Measurements from ENCODE around the gene C1QC. TPM values are rescaled to one million over a fixed set of nuclear protein-coding genes. Genes with fewer than 3 reads are reported as not detected.

Gene C1QC
- total and polyA plus RNA-seq, 4 donors: 41.3 to 554 (median 230) TPM

DNA sequence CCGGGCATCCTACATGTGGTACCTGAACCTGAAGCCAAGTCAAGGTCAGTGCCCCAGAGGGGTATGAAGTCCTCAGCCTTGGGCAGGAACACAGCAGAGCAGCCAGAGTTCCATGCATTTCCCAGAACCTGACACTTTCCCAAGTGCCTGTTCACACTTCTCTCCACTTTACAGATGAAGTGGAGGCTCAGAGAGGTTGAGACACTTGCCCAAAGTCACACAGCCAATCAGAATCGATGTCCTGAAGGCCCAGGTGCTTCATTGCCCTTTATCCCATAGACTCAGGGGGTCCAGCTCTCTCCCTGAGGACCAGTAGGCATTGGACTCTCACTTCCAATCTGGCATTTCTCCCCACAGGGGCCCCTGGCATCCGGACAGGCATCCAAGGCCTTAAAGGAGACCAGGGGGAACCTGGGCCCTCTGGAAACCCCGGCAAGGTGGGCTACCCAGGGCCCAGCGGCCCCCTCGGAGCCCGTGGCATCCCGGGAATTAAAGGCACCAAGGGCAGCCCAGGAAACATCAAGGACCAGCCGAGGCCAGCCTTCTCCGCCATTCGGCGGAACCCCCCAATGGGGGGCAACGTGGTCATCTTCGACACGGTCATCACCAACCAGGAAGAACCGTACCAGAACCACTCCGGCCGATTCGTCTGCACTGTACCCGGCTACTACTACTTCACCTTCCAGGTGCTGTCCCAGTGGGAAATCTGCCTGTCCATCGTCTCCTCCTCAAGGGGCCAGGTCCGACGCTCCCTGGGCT is 4.8 kb upstream of the C1QC start:
- Histone ChIP-seq H3K9me3 (ENCODE audit: control insufficient read depth in 4 of 4, insufficient read depth in 3 of 4, low read length in 3 of 4) (no peaks in the 10 kb centered on the region), H3K27me3 (ENCODE audit: control insufficient read depth in 3 of 3, insufficient read depth in 3 of 3, low read length in 2 of 3) (peaks cover 0 to 3% (median 0%) of the 10 kb centered on the region in 3 donors), H3K27ac (ENCODE audit: low read depth in 1 of 2, low read length in 1 of 2) (no peak overlapping the region), H3K4me3 (no peak overlapping the region), H3K9ac (ENCODE audit: insufficient read depth in 1 of 2, low read length in 2 of 2) (no peak overlapping the region), H3K36me3 (ENCODE audit: control insufficient read depth in 4 of 4, insufficient read depth in 4 of 4, low read length in 4 of 4) (no peaks in the 10 kb centered on the region), H3K4me1 (ENCODE audit: control insufficient read depth in 5 of 5, insufficient read depth in 5 of 5, low read length in 5 of 5) (peaks cover 0 to 11% (median 0%) of the 10 kb centered on the region in 5 donors)
- ATAC-seq (ENCODE audit: insufficient read depth, low FRiP score) (no peak), DNase-seq (no peak)
- TF ChIP-seq CTCF (IDR thresholded peaks at IDR 0.05; ENCODE audit: control extremely low read depth, extremely low read depth): no peak
- 81 to 82% methylated on average over 23 of the region's 23 CpGs for WGBS, 2 donors

- peaks cover 0 to 3% (median 0%) of the 10 kb centered on the region in 3 donors for H3K27me3 ChIP-seq (ENCODE audit: control insufficient read depth in 3 of 3, insufficient read depth in 3 of 3, low read length in 2 of 3)
Observed at GRCh38 chr1:22639286-22639685, 4.1 kb upstream of the C1QC start.

DNA sequence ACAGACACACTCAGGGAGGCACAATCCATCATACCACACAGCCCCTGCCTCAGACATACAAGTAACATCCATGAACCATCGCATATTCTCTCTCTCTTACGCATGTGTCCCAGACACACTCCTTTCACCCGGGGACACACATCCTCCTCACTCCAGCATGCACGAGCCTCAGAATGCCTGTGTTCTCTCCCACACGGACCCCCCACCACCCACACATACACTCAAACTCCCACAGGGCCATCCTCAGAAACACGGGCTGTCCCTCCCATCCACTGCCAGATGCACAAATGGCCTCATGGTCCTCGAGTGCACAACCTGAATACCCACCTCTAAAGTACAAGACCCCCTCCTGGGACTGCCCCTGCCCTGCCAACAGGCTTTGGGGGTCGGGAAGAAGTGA is 2.2 kb upstream of the C1QC start:
- peaks cover 0 to 9% (median 0%) of the 10 kb centered on the region in 5 donors for H3K4me1 ChIP-seq (ENCODE audit: control insufficient read depth in 5 of 5, insufficient read depth in 5 of 5, low read length in 5 of 5)
- peaks cover 0 to 3% (median 0%) of the 10 kb centered on the region in 3 donors for H3K27me3 ChIP-seq (ENCODE audit: control insufficient read depth in 3 of 3, insufficient read depth in 3 of 3, low read length in 2 of 3)
- H3K9ac ChIP-seq (ENCODE audit: insufficient read depth in 1 of 2, low read length in 2 of 2): no peak overlapping the region
- ATAC-seq (ENCODE audit: insufficient read depth, low FRiP score) (no peak), DNase-seq (no peak)
- TF ChIP-seq CTCF (IDR thresholded peaks at IDR 0.05; ENCODE audit: control extremely low read depth, extremely low read depth): no peak
- no peaks in the 10 kb centered on the region for H3K9me3 ChIP-seq (ENCODE audit: control insufficient read depth in 4 of 4, insufficient read depth in 3 of 4, low read length in 3 of 4)
- no peaks in the 10 kb centered on the region for H3K36me3 ChIP-seq (ENCODE audit: control insufficient read depth in 4 of 4, insufficient read depth in 4 of 4, low read length in 4 of 4)
- WGBS, 2 donors: 58 to 73% methylated on average over 8 of the region's 8 CpGs
- no peak overlapping the region for H3K27ac ChIP-seq (ENCODE audit: low read depth in 1 of 2, low read length in 1 of 2)
- H3K4me3 ChIP-seq: no peak overlapping the region

More at GRCh38 chr1:22639286-22639685, 4.1 kb upstream of the C1QC start:
- DNase-seq (peak in 1 of 3 donors; percentile 6), ATAC-seq (ENCODE audit: insufficient read depth, low FRiP score) (no peak)
- Histone ChIP-seq H3K9ac (ENCODE audit: insufficient read depth in 1 of 2, low read length in 2 of 2) (no peak overlapping the region), H3K9me3 (ENCODE audit: control insufficient read depth in 4 of 4, insufficient read depth in 3 of 4, low read length in 3 of 4) (no peaks in the 10 kb centered on the region), H3K4me1 (ENCODE audit: control insufficient read depth in 5 of 5, insufficient read depth in 5 of 5, low read length in 5 of 5) (peaks cover 0 to 11% (median 0%) of the 10 kb centered on the region in 5 donors), H3K4me3 (no peak overlapping the region), H3K27ac (ENCODE audit: low read depth in 1 of 2, low read length in 1 of 2) (no peak overlapping the region), H3K36me3 (ENCODE audit: control insufficient read depth in 4 of 4, insufficient read depth in 4 of 4, low read length in 4 of 4) (no peaks in the 10 kb centered on the region)
- no peak for TF ChIP-seq CTCF (IDR thresholded peaks at IDR 0.05; ENCODE audit: control extremely low read depth, extremely low read depth)
- WGBS, 2 donors: 19 to 29% methylated on average over 8 of the region's 8 CpGs
